GM12801 (cell line): ENCODE results near the gene HSF4.

ENCODE experiments used
- CTCF ChIP-seq: IDR thresholded peaks from one replicate; pipeline ENCODE4 v1.5.1; 2011; ENCODE audit warnings: control low read depth; ENCODE audit not compliant: insufficient read length; ENCODE audit errors: extremely low read depth

Gene HSF4

GRCh38 chr16:67165121-67166078, 855 bp downstream of the HSF4 start:
- TF ChIP-seq CTCF, result no peak

- TF ChIP-seq CTCF, result no peak
These were observed 1.6 kb downstream of the HSF4 start for GRCh38 chr16:67166110-67166547.

- TF ChIP-seq CTCF, result no peak
These were observed 2.1 kb downstream of the HSF4 start for GRCh38 chr16:67166598-67167168.

- TF ChIP-seq CTCF, result no peak
These were observed 3.0 kb downstream of the HSF4 start for GRCh38 chr16:67167588-67167987.

- TF ChIP-seq CTCF, result no peak
These were observed 4.5 kb downstream of the HSF4 start for GRCh38 chr16:67169011-67169451.

- TF ChIP-seq CTCF, result no peak
These were observed 5.2 kb downstream of the HSF4 start for GRCh38 chr16:67169642-67170167.

GRCh38 chr16:67170168-67170948, 5.8 kb downstream of the HSF4 start, which contains the start of gene NOL3:
Gene NOL3 (plus strand): TSS chr16:67170538.
- TF ChIP-seq CTCF, result no peak
